Measurements from ENCODE around the gene AIFM2.
"Not testable (repeated sequence)": the region's sequence is repeated elsewhere in the genome, so short reads cannot be mapped to it uniquely, and the experiment has no call there.

Gene AIFM2

GRCh38 chr10:70121281-70121949 lies 11.2 kb downstream of the AIFM2 start:
- DNase-seq = no peak

GRCh38 chr10:70120417-70120816 lies 12.2 kb downstream of the AIFM2 start:
- DNase-seq = no peak

- DNase-seq = no peak
These were observed 13.0 kb downstream of the AIFM2 start for GRCh38 chr10:70119623-70120022.

- DNase-seq = no peak
These were observed 13.4 kb downstream of the AIFM2 start for GRCh38 chr10:70119197-70119596.

GRCh38 chr10:70118196-70118595 lies 14.4 kb downstream of the AIFM2 start:
- no peak for DNase-seq

- DNase-seq = no peak
These were observed 15.0 kb downstream of the AIFM2 start for GRCh38 chr10:70117646-70118045.

GRCh38 chr10:70115948-70116682 lies 16.5 kb downstream of the AIFM2 start:
- DNase-seq = peak; percentile 77

- DNase-seq = no peak
These were observed 17.7 kb downstream of the AIFM2 start for GRCh38 chr10:70114902-70115301.

- DNase-seq = no peak
These were observed 20.6 kb downstream of the AIFM2 start for GRCh38 chr10:70112071-70112470.

GRCh38 chr10:70111496-70111895 lies 21.1 kb downstream of the AIFM2 start:
- no peak for DNase-seq

- no peak for DNase-seq
These were observed 23.4 kb downstream of the AIFM2 start for GRCh38 chr10:70109064-70109729.

GRCh38 chr10:70106958-70107791 lies 25.4 kb downstream of the AIFM2 start:
- DNase-seq = no peak

GRCh38 chr10:70101668-70102067 lies 31.0 kb downstream of the AIFM2 start:
- no peak for DNase-seq

- not testable (repeated sequence) for DNase-seq
These were observed 31.5 kb downstream of the AIFM2 start for GRCh38 chr10:70101068-70101562.

- DNase-seq = no peak
These were observed 34.4 kb downstream of the AIFM2 start for GRCh38 chr10:70098271-70098670.

- DNase-seq = no peak
These were observed 35.2 kb downstream of the AIFM2 start for GRCh38 chr10:70097459-70097858.

GRCh38 chr10:70096705-70097420 lies 35.8 kb downstream of the AIFM2 start:
- DNase-seq = no peak

- DNase-seq = no peak
These were observed 36.5 kb downstream of the AIFM2 start for GRCh38 chr10:70096016-70096704.

- no peak for DNase-seq
These were observed 38.4 kb downstream of the AIFM2 start for GRCh38 chr10:70094250-70094649.

- DNase-seq = peak; percentile 65
These were observed 39.2 kb downstream of the AIFM2 start for GRCh38 chr10:70093335-70093944.

GRCh38 chr10:70092389-70092718 lies 40.3 kb downstream of the AIFM2 start:
- no peak for DNase-seq
